HPDE6-E6E7 (cell line): ENCODE measurements around the gene HERC3.

Experiments used
- DNase-seq: peaks from one replicate; pipeline ENCODE4 v3.0.0; 2011; ENCODE audit warnings: missing footprints; ENCODE audit errors: extremely low spot score

Gene HERC3

DNA sequence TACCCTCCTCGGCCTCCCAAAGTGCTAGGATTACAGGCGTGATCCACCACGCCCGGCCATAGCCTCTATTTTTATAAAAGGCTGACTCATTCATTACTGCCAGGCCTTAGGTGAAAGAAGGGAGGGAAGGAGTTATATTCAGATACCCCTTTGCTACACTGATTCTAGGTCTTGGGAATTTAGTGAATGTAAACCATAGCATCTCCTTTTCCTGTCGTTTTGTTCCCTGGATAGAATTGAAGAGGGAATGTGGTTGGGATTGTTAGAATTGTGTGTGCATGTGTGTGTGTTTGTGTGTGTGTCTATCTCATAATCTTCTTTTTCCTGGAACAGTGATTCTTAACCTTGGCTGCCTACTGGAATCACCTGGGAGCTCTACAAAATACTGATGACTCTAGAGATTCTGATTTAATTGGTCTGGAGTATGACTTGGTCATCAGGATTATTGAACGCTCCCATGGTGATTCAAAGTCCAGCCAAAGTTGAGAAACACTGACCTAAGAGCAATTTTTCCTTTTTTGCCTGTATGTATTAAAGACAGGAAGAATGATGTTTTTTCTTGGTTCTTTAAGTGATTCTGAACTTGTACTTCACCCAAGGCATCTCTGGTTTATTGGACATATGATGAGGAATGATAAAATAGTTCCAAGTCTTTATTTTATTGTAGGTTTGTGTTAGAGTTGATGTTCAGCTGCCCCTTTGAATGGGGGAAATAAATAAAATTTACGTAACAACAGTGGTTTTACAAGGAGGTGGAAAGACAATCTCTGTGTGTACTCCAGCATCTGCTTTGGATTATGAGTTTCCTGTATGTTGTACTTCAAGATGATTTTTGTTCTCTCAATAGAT is 68.4 kb downstream of the HERC3 start:
- no peak for DNase-seq

DNA sequence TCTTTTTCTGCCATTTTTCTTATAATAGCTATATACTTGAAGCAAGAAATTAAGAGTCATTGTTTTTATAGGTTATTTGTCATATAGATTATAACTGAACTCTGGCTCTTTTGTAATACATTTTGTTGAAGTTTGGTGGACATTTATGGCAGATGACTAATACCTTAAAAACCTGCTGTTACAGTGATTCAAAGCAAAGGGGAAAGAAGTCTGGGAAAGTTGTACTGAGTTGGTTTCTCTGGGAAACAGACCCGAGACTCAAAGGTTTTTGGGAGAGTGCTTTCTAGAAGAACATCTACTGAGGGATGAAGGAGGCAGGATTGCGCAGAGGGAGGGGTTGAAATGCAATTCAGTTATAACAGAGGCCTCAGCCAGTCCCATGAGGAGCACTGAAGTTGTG is 69.5 kb downstream of the HERC3 start:
- no peak for DNase-seq

DNA sequence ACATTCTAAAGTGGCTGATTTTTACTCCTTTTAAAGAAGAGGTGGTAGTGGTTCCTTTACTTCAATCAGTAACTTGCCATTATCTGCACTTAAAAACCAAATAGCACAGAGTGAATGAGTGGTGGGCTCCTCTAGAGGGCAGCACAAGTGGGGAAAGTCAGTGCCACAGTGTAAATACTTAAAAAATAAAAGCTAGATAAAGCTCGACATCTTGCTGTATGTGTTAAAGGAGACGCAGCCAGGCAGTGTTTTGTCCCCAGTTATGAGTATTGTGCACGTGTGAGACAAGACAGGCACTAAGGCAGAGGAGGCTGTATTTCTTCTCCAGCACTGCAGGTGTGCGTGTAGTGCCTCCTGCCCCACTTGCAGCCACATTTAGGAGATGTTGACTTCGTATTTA is 80.7 kb downstream of the HERC3 start:
- no peak for DNase-seq

DNA sequence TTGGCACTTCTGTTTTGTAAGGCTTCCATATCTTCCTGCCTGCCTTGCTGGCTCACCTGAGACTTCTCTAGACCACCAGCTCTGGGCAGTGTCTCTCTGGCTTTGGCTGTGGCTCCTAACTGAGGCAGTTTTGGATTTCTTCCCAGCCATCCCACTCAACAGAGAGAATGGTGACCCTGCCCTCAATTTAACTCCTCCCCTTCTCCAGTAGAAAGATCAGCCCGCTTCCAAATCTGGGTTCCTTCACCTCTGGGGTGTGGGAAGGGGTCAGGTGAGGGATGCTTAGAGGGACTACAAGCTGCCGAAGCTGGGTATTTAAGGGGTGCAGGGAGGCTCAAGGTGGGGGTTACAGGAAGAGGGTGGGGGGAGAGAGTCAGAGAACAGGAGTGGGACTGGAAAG is 81.6 kb downstream of the HERC3 start:
- DNase-seq, result no peak

DNA sequence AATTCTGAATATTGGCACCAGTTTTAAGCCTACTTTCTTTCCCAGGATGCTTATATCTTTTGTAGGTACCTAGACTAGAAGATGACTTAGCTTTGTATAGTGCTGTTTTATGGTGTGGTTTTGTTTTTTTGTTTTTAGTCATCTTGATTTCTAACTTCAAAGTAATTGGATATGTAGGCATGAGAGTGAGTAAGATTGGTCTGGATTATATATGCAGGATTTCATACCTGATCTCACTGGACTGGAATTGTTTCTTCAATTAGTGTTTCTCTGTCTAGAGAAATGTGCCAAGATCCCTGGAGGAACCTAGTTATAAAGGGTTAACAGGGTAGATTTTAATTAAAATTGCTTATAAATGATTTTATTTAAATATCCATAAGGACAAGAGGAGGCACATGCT is 82.3 kb downstream of the HERC3 start:
- DNase-seq, result no peak

DNA sequence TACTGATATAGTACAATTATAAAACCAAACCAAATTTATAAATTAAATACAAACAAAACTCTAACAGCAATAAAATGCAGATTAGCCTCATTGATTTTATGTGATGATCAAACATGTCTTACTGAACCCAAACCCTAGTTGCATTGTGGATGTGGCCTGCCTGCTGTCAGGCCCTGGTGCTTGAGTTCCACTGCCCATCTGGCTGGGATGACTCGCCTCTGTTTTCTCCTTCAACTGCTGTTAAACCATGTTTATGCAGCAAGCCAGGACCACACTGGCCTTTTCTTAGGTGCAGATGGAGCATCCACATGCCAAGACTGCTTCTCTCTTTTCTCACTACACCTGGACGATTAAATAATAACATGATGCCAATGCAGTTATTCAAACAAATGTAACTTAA is 82.7 kb downstream of the HERC3 start:
- no peak for DNase-seq

DNA sequence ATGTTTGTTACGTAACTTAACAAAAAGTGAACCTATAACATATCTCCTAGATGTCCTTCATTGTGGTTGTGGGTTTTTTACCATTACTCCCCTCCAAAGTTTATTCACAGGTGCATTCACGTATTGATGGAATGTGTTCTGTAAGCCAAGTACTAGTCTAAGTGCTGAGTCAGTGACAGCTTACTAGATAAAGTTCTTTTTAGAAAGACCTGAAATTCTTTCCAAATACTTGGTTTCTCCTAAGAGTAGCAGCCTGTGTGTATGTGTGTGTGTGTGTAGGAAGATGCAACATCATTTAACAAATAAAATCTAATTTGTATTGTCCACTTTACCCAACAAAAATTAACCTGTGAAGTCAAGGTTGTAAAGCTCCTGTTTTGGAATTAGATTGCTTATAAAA is 83.3 kb downstream of the HERC3 start:
- DNase-seq, result no peak

DNA sequence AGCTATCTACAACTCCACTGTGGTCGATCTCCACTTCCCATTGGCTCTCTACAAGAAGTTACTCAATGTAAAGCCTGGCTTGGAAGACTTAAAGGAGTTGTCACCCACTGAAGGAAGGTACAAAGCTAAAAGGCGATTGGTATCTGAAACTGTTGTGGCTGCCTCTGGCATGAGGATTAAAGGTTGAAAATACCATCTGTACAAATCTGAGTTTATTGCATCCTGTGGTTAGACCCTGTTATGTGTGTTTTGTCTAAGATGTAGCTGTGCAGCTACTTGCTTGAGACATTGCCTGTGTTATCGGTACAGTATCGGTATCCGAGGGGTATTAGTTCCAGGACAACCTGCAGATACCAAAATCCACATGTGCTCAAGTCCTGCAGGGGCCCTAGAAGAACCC is 88.9 kb downstream of the HERC3 start:
- DNase-seq, result no peak

DNA sequence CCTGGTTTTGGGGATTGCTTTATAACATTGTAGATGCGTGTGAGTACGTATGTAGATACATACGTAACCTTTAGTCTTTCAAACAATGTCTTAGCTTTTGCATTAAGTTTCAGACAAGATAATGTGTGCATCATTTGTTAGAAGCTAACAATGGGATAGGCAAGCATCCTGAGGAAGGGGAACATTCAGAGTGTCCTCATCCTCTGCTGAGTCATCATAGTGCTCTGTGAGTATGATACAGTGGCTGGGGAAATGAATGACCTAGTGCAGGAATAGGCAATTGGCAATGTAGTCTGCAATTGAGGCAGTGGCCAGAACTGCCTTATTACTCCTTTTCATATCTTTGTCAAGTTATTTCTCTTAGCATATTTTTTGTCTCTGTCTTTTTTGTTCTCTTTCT is 98.1 kb downstream of the HERC3 start:
- no peak for DNase-seq

DNA sequence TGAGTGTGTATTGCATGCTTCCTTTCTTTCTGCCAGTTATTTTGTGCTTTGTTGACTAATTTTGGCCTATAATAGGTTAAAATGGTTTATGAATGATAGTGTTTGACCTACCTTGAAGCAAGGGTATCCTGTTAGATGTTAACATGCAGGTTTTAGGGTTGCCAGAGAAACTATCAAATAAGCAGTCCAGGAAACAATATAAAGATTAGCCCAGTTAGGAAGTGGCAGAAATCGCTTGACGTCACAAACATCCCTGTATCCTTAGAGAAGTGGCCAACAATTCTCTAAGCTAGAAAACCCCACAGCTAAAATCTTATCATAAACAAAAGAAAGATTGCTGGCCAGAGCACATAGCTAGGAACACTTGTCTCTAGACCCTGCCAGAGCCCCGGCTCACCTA is 101.5 kb downstream of the HERC3 start:
- no peak for DNase-seq

DNA sequence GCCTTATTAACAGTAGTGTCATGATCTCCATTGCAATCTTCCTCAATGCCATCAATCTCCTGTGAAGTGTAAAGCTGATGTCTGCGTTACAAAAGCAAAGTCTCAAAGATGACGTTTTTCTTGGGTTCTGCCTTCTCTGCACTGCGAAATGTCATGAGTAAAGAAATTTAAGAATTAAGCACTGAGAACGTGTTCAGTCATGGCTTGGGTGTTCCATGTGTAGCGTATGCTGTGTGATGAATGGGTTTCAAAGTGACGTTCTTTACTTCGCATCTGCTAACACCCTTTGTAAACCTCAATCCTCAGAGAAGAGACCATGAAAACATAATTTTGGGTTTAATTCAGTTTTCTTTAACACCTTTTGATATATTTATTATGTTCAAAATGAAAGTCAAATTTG is 104.3 kb downstream of the HERC3 start:
- DNase-seq, result no peak

DNA sequence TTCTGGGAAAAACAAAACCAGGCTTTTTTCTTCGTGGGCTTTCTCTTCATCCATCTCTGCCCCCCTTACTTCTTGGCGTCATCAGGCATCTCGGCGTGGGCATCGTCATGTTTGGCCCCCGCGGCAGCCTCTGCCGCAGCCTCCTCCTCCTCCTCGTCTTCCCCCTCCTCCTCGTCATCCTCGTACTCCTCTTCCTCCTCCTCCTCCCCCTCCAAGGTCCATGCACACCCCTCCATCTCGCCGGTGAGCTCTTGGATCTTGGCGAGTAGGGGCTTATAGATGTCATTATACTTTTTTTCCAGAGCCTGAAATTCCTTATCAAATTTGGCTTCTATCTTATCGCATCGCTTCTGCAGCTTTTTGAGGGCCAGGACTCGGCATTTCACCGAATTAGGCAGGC is 104.9 kb downstream of the HERC3 start:
- DNase-seq, result no peak

DNA sequence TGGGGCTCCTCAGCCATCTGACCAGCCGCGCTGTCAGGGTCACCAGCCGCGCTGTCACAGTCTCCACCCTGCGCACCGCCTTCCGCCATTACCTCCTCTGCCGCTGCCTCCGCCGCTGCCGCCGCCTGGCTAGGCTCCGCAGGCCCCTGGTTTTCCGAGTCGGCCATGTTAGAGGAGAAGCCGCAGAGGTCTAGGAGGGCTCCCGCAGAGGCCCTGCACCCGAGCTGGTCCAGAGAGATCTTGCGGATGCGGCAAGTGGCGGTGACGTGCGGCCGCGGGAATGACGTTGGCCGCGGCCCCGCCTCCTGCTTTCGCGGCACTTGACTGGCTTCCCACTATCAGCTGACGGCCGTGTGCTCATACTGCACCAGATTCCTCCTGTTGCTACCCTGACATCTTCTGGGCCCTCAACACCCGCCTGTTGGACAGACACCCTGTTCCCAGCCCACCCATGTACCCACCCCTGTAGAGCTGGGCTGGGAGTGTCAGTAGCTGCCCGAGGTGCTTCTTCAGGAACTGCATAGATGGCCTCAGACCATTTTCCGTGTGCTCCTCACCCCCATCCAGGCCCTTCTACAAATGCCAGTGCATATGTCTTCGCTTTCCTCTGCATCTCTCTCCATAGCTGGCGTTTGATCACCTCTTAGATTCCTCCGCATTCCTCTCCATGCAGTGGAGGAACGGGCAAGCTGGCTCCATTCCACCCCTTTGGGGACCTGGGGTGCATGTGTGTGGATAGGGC is 105.5 kb downstream of the HERC3 start, which contains the start of gene NAP1L5:
Gene NAP1L5, minus strand, starts transcription at position 242 of the 742 bp plus-strand sequence. Its CDS starts 75 bp downstream, at position 167.
- DNase-seq, result peak; percentile 11

DNA sequence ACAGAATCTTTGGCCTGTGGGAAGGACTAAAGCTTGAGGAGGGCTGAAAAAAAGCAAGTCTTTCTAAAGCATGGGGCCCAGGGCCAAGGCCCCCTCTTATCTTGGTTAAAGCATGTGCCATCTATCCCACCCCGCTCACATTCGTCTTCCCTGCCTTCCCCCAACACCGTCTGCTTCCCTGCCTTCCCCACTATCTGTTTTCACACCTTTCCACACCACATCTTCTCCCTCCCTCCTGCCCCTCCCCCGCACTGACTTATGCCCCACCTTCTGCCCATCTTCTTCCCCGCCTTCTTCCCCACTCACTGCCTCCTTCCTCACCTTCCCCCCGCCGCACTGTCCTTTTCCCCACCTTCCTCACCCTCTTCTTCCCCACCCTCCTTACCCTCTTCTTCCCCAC is 106.2 kb downstream of the HERC3 start:
- DNase-seq, result no peak

DNA sequence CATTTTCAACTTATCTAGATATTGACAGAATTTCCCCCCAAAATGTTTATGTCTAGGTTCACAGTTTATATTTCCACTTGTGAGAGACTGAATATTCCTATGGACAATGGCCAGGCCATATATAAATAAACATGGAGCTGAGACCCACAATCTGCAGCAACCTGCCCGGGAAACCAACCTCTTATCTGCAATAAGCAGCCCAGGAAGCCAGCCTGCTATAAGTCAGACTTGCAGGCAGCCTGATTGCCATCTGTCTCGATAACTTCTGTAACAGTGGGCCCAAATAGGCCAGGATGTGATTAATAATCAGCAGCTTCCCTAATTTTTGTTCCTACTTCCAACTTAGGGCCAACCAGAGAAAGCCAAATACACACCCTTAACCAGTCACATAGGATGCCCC is 110.5 kb downstream of the HERC3 start:
- DNase-seq, result no peak

DNA sequence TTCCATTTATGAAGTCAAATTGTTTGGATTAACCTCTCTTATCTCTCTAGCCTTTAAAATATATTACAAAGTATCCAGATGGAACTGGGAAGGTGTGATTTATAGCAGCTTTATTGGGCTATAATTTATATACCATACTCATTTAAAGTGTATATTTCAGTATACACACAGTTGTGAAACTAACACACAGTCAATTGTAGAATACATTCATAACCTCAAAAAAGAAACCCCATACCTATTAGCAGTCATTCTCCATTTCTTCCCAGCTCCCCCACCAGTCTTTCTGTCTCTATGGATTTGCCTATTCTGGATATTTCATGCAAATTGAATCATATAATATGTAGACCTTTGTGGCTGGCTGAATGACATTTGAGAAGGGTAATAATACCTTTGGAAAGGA is 112.9 kb downstream of the HERC3 start:
- no peak for DNase-seq

DNA sequence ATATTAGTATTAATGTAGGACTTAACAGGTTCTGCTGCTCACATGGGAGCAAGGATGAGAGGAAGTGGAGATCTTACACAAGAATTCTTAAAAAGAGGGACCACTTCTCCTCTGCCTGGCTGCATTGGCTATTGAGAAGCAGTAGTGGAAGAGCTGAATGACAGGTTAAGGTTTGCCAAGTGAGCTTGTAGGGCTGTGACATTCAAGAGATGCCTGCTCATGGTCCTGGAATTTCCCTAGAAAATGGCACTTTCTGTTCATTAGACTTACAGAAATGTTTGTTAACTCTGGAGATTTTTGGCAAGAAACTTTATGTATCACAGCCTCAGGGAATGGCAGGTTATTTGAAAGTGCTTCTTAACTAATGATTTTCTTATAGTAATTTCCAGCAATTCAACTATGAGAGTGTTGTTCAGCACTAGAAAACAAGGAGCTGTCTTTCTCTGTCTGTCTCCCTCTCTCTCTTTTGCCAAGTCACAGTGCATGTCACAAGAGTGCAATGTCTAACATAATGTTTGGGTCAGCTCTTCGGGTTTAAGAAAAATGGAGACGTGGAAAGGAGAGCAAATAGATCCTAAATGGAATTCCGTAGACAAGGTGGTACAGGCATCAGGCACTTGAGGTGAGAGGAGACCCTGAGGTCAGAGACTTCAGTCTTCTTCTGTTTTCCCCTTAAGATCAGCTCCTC is 113.7 kb downstream of the HERC3 start:
- DNase-seq, result no peak

DNA sequence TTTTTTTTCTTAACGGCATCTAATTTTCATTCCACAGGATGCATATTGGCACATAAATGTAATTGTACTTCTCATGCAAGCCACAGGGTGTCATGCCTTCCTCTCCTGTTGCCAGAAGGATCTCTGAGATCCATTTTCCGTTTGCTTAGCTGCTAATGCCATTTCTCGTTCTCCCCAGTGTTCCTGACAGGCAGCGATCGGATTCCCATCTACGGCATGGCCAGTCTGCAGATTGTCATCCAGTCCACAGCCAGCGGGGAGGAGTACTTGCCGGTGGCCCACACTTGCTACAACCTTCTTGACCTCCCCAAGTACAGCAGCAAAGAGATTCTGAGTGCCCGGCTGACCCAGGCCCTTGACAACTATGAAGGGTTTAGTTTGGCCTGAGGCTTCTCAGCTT is 114.3 kb downstream of the HERC3 start:
- DNase-seq, result no peak

DNA sequence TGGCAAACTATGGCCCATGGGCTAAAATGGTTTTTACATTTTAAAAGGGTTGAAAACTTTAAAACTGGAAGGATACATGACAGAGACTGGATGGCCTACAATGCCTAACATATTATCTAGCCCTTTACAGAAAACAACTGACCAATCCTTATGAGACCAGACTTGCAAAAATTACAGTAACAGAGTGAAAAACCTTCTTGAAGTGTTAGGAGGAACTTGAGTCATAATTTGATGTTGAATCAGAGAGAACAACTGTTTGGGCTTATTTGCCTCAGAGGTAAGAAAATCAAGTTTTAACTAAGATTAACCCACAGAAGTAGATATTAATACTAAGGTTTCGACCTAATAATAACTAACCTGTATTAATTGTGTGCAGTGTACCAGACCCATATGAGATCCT is 117.7 kb downstream of the HERC3 start:
- no peak for DNase-seq

DNA sequence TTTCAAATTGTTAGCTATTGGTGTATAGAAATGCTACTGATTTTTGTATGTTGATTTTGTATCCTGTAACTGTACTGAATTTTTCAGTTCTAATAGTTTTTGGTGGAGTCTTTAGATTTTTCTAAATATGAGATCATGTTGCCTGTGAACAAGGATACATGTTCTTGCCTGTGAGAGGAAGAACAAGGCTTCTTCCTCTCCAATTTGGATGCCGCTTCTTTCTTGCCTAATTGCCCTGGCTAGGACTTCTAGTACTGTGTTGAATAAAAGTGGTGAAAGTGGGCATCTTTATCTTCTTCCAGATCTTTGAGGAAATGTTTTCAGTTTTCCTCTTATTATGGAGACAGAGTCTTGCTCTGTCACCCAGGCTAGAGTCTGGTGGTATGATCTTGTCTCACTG is 121.5 kb downstream of the HERC3 start:
- DNase-seq, result no peak

DNA sequence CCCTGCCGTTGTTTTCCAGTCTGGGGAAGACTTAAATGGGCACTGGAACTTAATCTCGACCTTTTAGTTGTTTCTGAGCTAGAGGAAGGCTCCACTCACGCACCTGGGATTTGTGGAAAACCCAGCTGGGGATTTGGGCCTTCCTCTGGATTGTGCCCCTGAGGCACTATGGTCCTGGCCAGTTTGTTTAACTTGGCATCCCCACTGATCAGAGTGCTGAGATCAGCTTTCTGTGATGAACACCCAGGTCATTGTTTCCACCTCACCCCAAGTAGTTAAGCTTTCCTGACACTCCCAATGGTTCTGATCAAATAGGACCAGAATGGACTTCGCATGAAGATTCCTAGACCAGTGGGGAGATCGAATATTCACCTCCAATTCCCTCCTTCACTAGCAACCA is 125.8 kb downstream of the HERC3 start:
- DNase-seq, result no peak

DNA sequence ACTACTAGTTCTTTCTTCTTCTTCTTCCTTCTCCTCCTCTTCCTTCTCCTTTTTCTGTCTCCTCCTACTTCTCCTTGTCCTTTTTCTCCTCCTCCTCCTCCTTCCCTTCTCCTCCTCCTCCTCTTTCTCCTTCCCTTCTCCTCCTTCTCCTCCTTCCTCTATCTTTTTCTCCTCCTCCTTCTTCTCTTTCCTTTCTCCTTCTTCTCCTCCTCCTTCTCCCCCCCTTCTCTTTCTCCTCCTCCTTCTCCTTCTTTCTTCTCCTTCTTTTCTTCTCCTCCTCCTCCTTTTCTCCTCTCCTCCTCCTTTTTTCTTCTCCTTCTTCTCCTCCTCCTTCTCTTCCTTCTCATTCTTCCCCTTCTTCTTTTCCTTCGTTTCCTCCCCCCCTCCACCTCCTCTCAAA is 127.1 kb downstream of the HERC3 start:
- no peak for DNase-seq
